Naive thymus-derived CD8-positive, alpha-beta T cell (primary cell): ENCODE measurements around the gene MPP3. TPM values are rescaled to one million over a fixed set of nuclear protein-coding genes. Genes with fewer than 3 reads are reported as not detected.

Experiments used
- ATAC-seq, 2 donors: fragments of 150-1000 bp; cut with Tn5 transposase in 1 of 2; sonication (Bioruptor Pico), chemical (Tn5 transposase) in 1 of 2; 1 replicate in 1 of 2; 2 replicates in 1 of 2; pipeline ENCODE4 v1.10.0; 2021; ENCODE audit warnings: mild to moderate bottlenecking in 2 of 2, moderate library complexity in 2 of 2
- POLR2A ChIA-PET: fragments of 350-600 bp; sonication (Branson Sonifier 250); formaldehyde crosslinking; loops from one replicate; lab custom pipeline; 2021; ENCODE audit warnings: antibody characterized with exemption; lab: Charles Lee
- DNase-seq, 10 donors: peaks; one replicate each; pipeline versions ENCODE4 v3.0.0 to v3.0.0-alpha.2; 2020 to 2022
- H3K27ac Mint-ChIP-seq, 10 donors: one replicate each; pipeline ENCODE4 v1.8.0; 2020 to 2022; ENCODE audit warnings: mild to moderate bottlenecking in 10 of 10, mixed read lengths in 10 of 10, moderate library complexity in 4 of 10, inconsistent platforms in 1 of 10
- H3K27me3 Mint-ChIP-seq, 5 donors: one replicate each; pipeline ENCODE4 v1.8.0; 2021 to 2022; ENCODE audit warnings: mixed read lengths in 5 of 5
- H3K36me3 Mint-ChIP-seq, 3 donors: one replicate each; pipeline ENCODE4 v1.8.0; 2020 to 2022; ENCODE audit warnings: mixed read lengths in 3 of 3, mild to moderate bottlenecking in 2 of 3, inconsistent platforms in 1 of 3
- H3K4me1 Mint-ChIP-seq, 4 donors: one replicate each; pipeline ENCODE4 v1.8.0; 2021 to 2022; ENCODE audit warnings: mixed read lengths in 4 of 4
- H3K4me3 Mint-ChIP-seq, 10 donors: one replicate each; pipeline ENCODE4 v1.8.0; 2020 to 2022; ENCODE audit warnings: mild to moderate bottlenecking in 10 of 10, mixed read lengths in 10 of 10, moderate library complexity in 6 of 10, inconsistent platforms in 1 of 10
- H3K9me3 Mint-ChIP-seq, 9 donors: one replicate each; pipeline ENCODE4 v1.8.0; 2020 to 2022; ENCODE audit warnings: mixed read lengths in 9 of 9, mild to moderate bottlenecking in 3 of 9, inconsistent platforms in 1 of 9, moderate library complexity in 1 of 9
- polyA plus RNA-seq, 3 donors: library from polyadenylated mRNA; unstranded; fragments of 300-500 nt; fragmentation: Illumina TruSeq; gene quantifications; one replicate each; pipeline ENCODE4 v1.2.3, GENCODE V29; 2021
- total RNA-seq, 8 experiments: library from RNA in 2 of 8; stranded (reverse) in 2 of 8; gene quantifications; one replicate each; pipeline ENCODE4 v1.2.3 and lab custom pipeline; 2021 to 2026

Gene MPP3
- total and polyA plus RNA-seq, 5 experiments from 2014 or later = 0.16 TPM; not detected in 4

DNA sequence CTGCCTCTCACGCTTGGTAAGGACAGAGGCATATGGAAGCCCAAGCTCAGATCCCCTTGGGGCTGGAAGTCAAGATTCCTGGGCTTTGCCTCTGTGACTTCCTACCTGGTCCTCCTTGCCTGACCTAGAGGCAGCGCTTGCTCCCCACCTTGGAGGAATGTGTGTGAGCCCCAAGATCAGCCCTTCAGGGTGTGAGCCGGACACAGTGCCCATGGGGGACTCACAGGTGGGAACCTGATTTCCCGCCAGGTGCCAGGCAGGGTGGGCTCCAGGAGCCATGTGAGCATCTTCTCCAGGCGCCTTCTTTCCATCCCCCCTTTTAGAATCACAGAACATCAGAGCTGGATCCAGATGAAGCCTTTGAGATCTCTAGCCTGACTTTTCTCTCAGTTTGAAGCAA is 24.2 kb upstream of the MPP3 start:
- DNase-seq (no peak), ATAC-seq (no peak)
- no peaks in the 10 kb centered on the region for H3K36me3 Mint-ChIP-seq
- H3K4me3 Mint-ChIP-seq = no peak overlapping the region
- H3K9me3 Mint-ChIP-seq = no peaks in the 10 kb centered on the region
- H3K27me3 Mint-ChIP-seq = peaks cover 0 to 17% (median 6%) of the 10 kb centered on the region in 5 donors
- POLR2A ChIA-PET = no interaction called here
- no peaks in the 10 kb centered on the region for H3K4me1 Mint-ChIP-seq
- peak overlapping the region in 1 of 10 donors; percentile 13 for H3K27ac Mint-ChIP-seq

GRCh38 chr17:43856141-43856540 is 23.2 kb upstream of the MPP3 start:
- H3K36me3 Mint-ChIP-seq = no peaks in the 10 kb centered on the region
- POLR2A ChIA-PET = no interaction called here
- H3K4me1 Mint-ChIP-seq = no peaks in the 10 kb centered on the region
- no peak overlapping the region for H3K27ac Mint-ChIP-seq
- no peak overlapping the region for H3K4me3 Mint-ChIP-seq
- ATAC-seq = no peak
- DNase-seq = no peak
- H3K9me3 Mint-ChIP-seq = no peaks in the 10 kb centered on the region
- H3K27me3 Mint-ChIP-seq = peaks cover 2 to 23% (median 10%) of the 10 kb centered on the region in 5 donors

DNA sequence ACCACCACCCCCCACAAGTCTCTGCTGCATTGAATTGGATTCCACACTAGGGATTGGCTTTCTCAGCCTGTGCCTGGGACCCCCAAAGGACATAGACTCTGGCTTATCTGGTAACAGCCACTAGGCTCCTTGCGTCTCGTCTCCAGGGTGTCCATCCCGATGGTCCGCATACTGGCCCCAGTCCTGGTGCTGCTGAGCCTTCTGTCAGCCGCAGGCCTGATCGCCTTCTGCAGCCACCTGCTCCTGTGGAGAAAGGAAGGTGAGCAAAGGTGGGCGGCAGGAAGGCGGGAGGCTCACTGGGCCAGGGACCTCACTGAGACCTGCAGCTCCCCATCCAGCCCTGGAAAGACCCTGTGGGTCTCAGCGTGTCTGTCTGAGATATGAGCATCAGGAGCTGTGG is 22.1 kb upstream of the MPP3 start:
- Mint-ChIP-seq H3K36me3 (no peaks in the 10 kb centered on the region), H3K27ac (no peak overlapping the region), H3K9me3 (no peaks in the 10 kb centered on the region), H3K4me3 (no peak overlapping the region), H3K27me3 (peaks cover 2 to 28% (median 13%) of the 10 kb centered on the region in 5 donors), H3K4me1 (no peaks in the 10 kb centered on the region)
- POLR2A ChIA-PET = no interaction called here
- no peak for DNase-seq
- no peak for ATAC-seq

GRCh38 chr17:43854498-43854897 is 21.6 kb upstream of the MPP3 start:
- no peak for DNase-seq
- POLR2A ChIA-PET = no interaction called here
- ATAC-seq = no peak
- Mint-ChIP-seq H3K36me3 (no peaks in the 10 kb centered on the region), H3K9me3 (no peaks in the 10 kb centered on the region), H3K27me3 (peaks cover 4 to 34% (median 15%) of the 10 kb centered on the region in 5 donors), H3K27ac (no peak overlapping the region), H3K4me3 (no peak overlapping the region), H3K4me1 (no peaks in the 10 kb centered on the region)

DNA sequence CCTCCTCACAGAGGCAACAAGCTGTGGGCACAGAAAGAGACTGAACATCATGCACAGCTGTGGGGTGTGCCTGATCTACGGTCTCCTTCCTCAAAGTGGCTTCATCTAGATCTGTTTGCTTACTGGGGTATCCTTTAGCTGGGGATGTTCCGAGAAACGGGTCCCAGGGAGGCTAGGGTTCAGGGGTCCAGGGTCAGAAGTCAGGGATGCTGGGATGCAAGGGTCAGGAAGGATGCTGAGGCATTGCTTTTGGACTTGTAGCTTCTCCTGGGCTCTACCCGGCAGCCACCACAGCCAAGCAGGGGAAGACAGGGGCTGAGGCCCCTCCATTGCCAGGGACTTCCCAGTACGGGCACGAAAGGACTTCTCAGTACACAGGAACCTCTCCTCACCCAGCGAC is 20.6 kb upstream of the MPP3 start:
- Mint-ChIP-seq H3K9me3 (no peaks in the 10 kb centered on the region), H3K27me3 (peaks cover 4 to 40% (median 20%) of the 10 kb centered on the region in 5 donors), H3K4me1 (no peaks in the 10 kb centered on the region), H3K36me3 (no peaks in the 10 kb centered on the region), H3K4me3 (no peak overlapping the region), H3K27ac (no peak overlapping the region)
- POLR2A ChIA-PET = no interaction called here
- ATAC-seq (no peak), DNase-seq (no peak)

DNA sequence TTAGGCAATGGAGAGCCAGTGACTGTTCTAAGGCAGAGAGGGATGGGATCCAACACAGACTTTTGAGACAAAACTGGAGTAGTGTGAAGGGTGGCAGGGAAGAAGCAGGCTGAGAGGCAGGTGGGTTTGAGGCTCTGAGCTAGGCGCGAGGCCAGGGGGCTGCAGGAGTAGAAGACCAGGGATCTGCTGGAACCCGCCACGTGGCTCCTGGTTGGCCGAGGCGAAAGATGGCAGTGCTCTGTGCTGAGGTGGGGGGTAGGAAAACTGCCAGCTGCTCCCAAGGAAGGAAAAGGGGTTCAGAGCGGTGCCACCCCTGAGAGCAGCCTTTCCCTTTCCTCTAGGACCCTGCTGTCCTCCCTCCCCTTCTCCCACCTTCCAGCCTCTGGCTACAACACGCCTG is 19.6 kb upstream of the MPP3 start:
- Mint-ChIP-seq H3K27ac (no peak overlapping the region), H3K9me3 (no peaks in the 10 kb centered on the region), H3K36me3 (no peaks in the 10 kb centered on the region)

DNA sequence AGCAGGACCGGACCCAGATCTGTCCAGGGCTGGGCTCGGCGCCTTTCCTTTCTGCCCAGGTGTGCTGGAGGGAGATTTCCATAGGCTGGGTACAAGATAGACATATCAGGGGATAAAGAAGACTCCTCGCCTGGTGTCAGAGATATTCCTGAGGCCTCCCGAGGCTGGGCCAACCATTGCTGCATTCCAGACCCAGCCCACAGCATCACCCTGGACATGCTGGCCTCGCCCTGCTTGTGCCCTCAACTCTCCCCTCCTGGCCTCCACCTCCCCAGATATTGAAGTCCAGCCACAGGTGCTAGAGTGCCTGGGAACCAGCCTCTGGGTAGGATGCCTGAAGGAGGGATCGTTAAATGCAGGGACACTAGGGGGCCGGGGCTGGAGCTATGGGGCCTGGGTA is 16.2 kb upstream of the MPP3 start:
- no peak overlapping the region for H3K27ac Mint-ChIP-seq
- ATAC-seq = no peak
- POLR2A ChIA-PET = no interaction called here

More for the DNA sequence above, 19.6 kb upstream of the MPP3 start:
- POLR2A ChIA-PET = no interaction called here
- Mint-ChIP-seq H3K4me1 (no peaks in the 10 kb centered on the region), H3K4me3 (no peak overlapping the region), H3K27me3 (peaks cover 5 to 42% (median 24%) of the 10 kb centered on the region in 5 donors)
- ATAC-seq = no peak
- no peak for DNase-seq

DNA sequence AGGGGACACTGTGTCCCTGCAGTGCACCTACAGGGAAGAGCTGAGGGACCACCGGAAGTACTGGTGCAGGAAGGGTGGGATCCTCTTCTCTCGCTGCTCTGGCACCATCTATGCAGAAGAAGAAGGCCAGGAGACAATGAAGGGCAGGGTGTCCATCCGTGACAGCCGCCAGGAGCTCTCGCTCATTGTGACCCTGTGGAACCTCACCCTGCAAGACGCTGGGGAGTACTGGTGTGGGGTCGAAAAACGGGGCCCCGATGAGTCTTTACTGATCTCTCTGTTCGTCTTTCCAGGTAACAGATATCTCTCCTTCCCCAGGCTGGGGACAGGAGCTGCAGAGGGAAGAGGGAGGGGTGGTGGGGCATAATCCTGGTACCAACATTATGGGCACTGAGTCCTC is 15.7 kb upstream of the MPP3 start:
- H3K27ac Mint-ChIP-seq = no peak overlapping the region
- H3K9me3 Mint-ChIP-seq = no peaks in the 10 kb centered on the region
- no peak for ATAC-seq
- H3K4me3 Mint-ChIP-seq = no peak overlapping the region
- H3K36me3 Mint-ChIP-seq = no peaks in the 10 kb centered on the region
- DNase-seq = no peak
- H3K4me1 Mint-ChIP-seq = peaks cover 0 to 2% (median 0%) of the 10 kb centered on the region in 4 donors
- POLR2A ChIA-PET = no interaction called here
- H3K27me3 Mint-ChIP-seq = peaks cover 9 to 53% (median 21%) of the 10 kb centered on the region in 5 donors

More for the DNA sequence above, 16.2 kb upstream of the MPP3 start:
- no peak for DNase-seq
- no peaks in the 10 kb centered on the region for H3K36me3 Mint-ChIP-seq
- H3K9me3 Mint-ChIP-seq = no peaks in the 10 kb centered on the region
- no peak overlapping the region for H3K4me3 Mint-ChIP-seq
- no peaks in the 10 kb centered on the region for H3K4me1 Mint-ChIP-seq
- peaks cover 9 to 53% (median 21%) of the 10 kb centered on the region in 5 donors for H3K27me3 Mint-ChIP-seq

GRCh38 chr17:43846963-43847371 is 14.0 kb upstream of the MPP3 start, which contains the start of gene CD300LG:
Gene CD300LG, plus strand, starts transcription at chr17:43847176. Its CDS starts 41 bp downstream, at chr17:43847217.
- POLR2A ChIA-PET = no interaction called here
- no peaks in the 10 kb centered on the region for H3K9me3 Mint-ChIP-seq

DNA sequence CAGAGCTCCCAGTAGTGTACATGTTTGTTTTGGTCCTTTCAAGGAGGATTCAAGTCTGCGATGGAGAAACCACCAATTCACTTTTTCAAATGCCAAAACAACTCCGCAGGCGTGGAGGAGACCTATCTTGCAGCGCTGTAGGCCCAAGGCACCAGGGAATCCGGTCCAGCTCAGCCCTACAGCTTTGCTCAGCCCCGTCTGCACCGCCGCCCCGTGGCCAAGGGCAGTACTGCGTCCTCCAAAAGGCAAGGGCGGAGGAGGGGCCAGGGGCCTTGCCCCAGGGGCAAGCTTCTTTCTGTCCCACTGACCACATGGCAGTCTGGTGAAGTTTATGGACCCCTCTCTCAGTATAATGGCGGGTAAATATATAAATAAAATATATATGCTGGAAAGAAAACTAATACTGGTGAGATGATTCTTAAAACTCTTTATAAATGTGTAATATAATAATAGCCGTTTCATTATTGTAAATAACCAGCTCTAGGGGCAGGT is 13.3 kb upstream of the MPP3 start:
- Mint-ChIP-seq H3K4me1 (peaks cover 0 to 2% (median 0%) of the 10 kb centered on the region in 4 donors), H3K27ac (peak overlapping the region in 1 of 10 donors; percentile 13)
- POLR2A ChIA-PET = interaction anchor here (1.5 kb wide), 1 partner anchor 68 kb away, joined by 5 read pairs; the partner anchor contains the start of gene DUSP3

More at GRCh38 chr17:43846963-43847371, 14.0 kb upstream of the MPP3 start, which contains the start of gene CD300LG:
- Mint-ChIP-seq H3K4me3 (no peak within 1 kb of the TSS), H3K27ac (peak within 1 kb of the TSS in 1 of 10 donors; percentile 13), H3K36me3 (no peaks in the 10 kb centered on the region), H3K27me3 (peaks cover 14 to 55% (median 24%) of the 10 kb centered on the region in 5 donors), H3K4me1 (peaks cover 0 to 2% (median 0%) of the 10 kb centered on the region in 4 donors)
- no peak for ATAC-seq
- DNase-seq = no peak

DNA sequence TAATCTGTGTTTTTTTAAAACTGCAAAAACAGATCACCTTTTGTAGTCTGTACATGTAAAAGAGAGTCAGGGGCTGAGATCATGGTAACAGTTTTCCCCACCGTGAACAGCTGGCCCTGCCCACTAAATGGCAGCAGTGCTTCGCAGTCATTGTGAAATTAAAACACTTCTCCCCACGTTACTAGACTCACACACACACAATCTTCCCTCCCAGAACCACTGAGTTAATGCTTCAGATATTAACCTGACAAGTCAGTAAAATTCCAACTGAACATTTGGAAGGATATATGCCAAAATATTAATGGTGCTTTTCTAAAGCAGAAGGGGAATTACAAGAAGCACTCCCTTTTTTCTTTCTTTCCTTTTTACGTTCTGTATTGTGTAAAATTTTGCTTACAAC is 12.8 kb upstream of the MPP3 start:
- no peak for DNase-seq
- Mint-ChIP-seq H3K4me1 (peaks cover 0 to 2% (median 0%) of the 10 kb centered on the region in 4 donors), H3K27me3 (peaks cover 11 to 44% (median 22%) of the 10 kb centered on the region in 5 donors), H3K4me3 (no peak overlapping the region), H3K9me3 (no peaks in the 10 kb centered on the region), H3K36me3 (no peaks in the 10 kb centered on the region), H3K27ac (no peak overlapping the region)
- POLR2A ChIA-PET = interaction anchor here (1.5 kb wide), 1 partner anchor 67 kb away, joined by 5 read pairs; the partner anchor contains the start of gene DUSP3
- ATAC-seq = no peak

More for the DNA sequence above, 13.3 kb upstream of the MPP3 start:
- Mint-ChIP-seq H3K9me3 (no peaks in the 10 kb centered on the region), H3K27me3 (peaks cover 11 to 48% (median 23%) of the 10 kb centered on the region in 5 donors), H3K36me3 (no peaks in the 10 kb centered on the region), H3K4me3 (no peak overlapping the region)
- ATAC-seq (peak; percentile 99), DNase-seq (peak; percentile 47 to 82 (median 67))

DNA sequence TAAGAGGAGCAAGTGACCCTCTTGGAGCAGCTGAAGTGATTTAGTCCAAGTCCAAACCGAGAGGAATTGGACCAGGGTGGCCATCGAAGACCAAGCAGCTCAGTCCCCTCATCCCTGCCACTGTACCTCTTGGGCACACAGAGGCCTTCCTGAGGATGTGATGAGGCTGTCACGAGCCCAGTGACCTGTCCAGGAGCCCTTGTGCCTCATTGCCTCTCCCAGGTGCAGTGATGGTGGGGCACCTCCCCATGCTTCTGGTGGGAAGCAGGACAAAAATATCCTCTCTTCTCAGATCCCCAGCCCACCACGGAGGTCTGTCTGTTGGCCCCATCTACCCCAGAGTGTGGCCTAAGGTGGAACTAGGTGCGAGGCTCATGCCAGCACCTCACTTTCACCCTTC is 11.3 kb upstream of the MPP3 start:
- Mint-ChIP-seq H3K36me3 (no peaks in the 10 kb centered on the region), H3K27me3 (peaks cover 18 to 44% (median 26%) of the 10 kb centered on the region in 5 donors), H3K27ac (no peak overlapping the region), H3K4me3 (no peak overlapping the region), H3K9me3 (no peaks in the 10 kb centered on the region), H3K4me1 (peaks cover 0 to 2% (median 0%) of the 10 kb centered on the region in 4 donors)
- POLR2A ChIA-PET = no interaction called here
- DNase-seq (no peak), ATAC-seq (no peak)

GRCh38 chr17:43842975-43843325 is 10.0 kb upstream of the MPP3 start:
- DNase-seq (no peak), ATAC-seq (no peak)
- Mint-ChIP-seq H3K4me3 (no peak overlapping the region), H3K4me1 (peaks cover 0 to 2% (median 0%) of the 10 kb centered on the region in 4 donors), H3K9me3 (no peaks in the 10 kb centered on the region), H3K27me3 (peaks cover 18 to 42% (median 24%) of the 10 kb centered on the region in 5 donors), H3K27ac (no peak overlapping the region), H3K36me3 (no peaks in the 10 kb centered on the region)
- POLR2A ChIA-PET = no interaction called here
